Measurements from ENCODE around the gene PCA3. TPM values are rescaled to one million over a fixed set of nuclear protein-coding genes. Genes with fewer than 3 reads are reported as not detected.
"Not testable (repeated sequence)": the region's sequence is repeated elsewhere in the genome, so short reads cannot be mapped to it uniquely, and the experiment has no call there.

Gene PCA3
- total RNA-seq, 2 experiments from 2014 or later: not detected

DNA sequence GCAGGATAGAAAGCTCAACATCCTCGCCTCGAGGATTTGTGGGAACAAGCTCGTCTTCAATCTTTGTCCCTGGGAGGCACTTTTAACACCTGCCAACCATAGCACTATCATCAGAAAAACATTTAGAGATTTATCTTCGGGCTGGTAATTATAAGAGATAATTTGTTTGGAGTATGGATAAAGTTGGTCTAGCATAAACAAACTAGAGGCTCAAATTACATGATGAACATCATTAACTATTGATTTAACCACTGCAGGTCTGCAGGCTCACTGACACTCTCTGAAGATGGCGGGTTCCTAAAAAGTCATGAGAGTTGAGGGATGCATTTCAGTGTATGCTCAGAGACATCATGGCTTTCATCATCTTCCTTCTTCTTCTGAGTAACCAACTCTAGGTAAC, 25.8 kb upstream of the PCA3 start:
- H3K36me3 ChIP-seq (ENCODE audit: insufficient read depth, low read length): no peaks in the 10 kb centered on the region
- Mint-ChIP-seq H3K4me1 (ENCODE audit: low read depth) (no peaks in the 10 kb centered on the region), H3K9me3 (no peaks in the 10 kb centered on the region), H3K27ac (no peak overlapping the region), H3K4me3 (no peak overlapping the region), H3K27me3 (peaks cover 18% of the 10 kb centered on the region), H3K36me3 (ENCODE audit: low read depth) (no peaks in the 10 kb centered on the region)
- H3K4me1 ChIP-seq (ENCODE audit: insufficient read depth, low read length): no peaks in the 10 kb centered on the region
- TF ChIP-seq, protein P1, sequence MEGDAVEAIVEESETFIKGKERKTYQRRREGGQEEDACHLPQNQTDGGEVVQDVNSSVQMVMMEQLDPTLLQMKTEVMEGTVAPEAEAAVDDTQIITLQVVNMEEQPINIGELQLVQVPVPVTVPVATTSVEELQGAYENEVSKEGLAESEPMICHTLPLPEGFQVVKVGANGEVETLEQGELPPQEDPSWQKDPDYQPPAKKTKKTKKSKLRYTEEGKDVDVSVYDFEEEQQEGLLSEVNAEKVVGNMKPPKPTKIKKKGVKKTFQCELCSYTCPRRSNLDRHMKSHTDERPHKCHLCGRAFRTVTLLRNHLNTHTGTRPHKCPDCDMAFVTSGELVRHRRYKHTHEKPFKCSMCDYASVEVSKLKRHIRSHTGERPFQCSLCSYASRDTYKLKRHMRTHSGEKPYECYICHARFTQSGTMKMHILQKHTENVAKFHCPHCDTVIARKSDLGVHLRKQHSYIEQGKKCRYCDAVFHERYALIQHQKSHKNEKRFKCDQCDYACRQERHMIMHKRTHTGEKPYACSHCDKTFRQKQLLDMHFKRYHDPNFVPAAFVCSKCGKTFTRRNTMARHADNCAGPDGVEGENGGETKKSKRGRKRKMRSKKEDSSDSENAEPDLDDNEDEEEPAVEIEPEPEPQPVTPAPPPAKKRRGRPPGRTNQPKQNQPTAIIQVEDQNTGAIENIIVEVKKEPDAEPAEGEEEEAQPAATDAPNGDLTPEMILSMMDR (IDR thresholded peaks at IDR 0.05): no peak
- H3K9me3 ChIP-seq (ENCODE audit: control insufficient read depth in 1 of 2, insufficient read depth in 1 of 2, low read length in 2 of 2): no peaks in the 10 kb centered on the region
- ChIA-PET POLR2A (no interaction called here), CTCF (no interaction called here)
- ATAC-seq (ENCODE audit: poor library complexity) (no peak), DNase-seq (no peak)
- H3K27ac ChIP-seq (ENCODE audit: low read depth in 1 of 2, low read length in 2 of 2): no peak overlapping the region
- intact Hi-C loops (cut with DNase I, micrococcal nuclease): no loop called here
- H3K27me3 ChIP-seq (ENCODE audit: control insufficient read depth in 1 of 2, insufficient read depth in 2 of 2, low read length in 2 of 2): peaks cover 0 to 4% of the 10 kb centered on the region in 2 experiments
- H3K4me3 ChIP-seq (ENCODE audit: low read length): no peak overlapping the region

DNA sequence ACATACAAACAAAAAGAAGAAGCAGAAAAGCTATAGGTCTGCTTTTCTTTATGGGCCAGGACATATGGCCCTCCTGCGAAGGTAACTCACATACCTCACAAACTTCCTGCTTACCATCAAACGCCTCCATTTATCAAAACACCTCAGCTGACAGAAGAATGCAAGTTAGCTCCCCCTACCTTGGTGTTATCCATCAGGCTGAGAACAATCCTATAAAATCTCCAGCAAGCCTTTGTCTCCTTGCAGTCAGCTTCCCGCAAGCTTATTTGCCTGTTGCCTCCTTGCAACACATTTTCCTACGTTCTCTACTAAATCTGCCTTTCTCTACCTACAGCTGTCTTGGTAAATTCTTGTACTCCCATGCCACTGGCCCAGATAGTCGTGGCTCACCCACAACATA, 22.7 kb upstream of the PCA3 start:
- Mint-ChIP-seq H3K4me3 (no peak overlapping the region), H3K27ac (no peak overlapping the region)

DNA sequence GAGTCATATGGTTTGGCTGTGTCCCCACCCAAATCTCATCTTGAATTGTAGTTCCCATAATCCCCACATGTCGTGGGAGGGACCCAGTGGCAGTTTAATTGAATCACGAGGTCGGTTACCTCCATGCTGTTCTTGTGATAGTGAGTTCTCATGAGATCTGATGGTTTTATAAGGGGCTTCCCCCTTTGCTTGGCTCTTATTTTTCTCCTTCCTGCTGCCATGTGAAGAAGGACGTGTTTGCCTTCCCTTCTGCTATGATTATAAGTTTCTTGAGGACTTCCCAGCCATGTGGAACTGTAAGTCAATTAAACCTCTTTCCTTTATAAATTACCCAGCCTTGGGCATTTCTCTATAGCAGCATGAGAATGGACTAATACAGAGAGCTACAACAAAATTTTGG, 21.3 kb upstream of the PCA3 start:
- H3K4me3 Mint-ChIP-seq; H3K36me3 Mint-ChIP-seq (ENCODE audit: low read depth); intact Hi-C loops (cut with DNase I, micrococcal nuclease); H3K27me3 Mint-ChIP-seq; H3K4me1 Mint-ChIP-seq (ENCODE audit: low read depth); H3K27me3 ChIP-seq (ENCODE audit: control insufficient read depth in 1 of 2, insufficient read depth in 2 of 2, low read length in 2 of 2); H3K27ac ChIP-seq (ENCODE audit: low read depth in 1 of 2, low read length in 2 of 2); CTCF ChIA-PET; H3K4me1 ChIP-seq (ENCODE audit: insufficient read depth, low read length); POLR2A ChIA-PET; H3K9me3 ChIP-seq (ENCODE audit: control insufficient read depth in 1 of 2, insufficient read depth in 1 of 2, low read length in 2 of 2); DNase-seq; H3K9me3 Mint-ChIP-seq; H3K4me3 ChIP-seq (ENCODE audit: low read length); H3K36me3 ChIP-seq (ENCODE audit: insufficient read depth, low read length); H3K27ac Mint-ChIP-seq; ATAC-seq (ENCODE audit: poor library complexity): not testable (repeated sequence)

More for the DNA sequence above, 22.7 kb upstream of the PCA3 start:
- H3K9me3 Mint-ChIP-seq: peaks cover 3% of the 10 kb centered on the region
- no peak overlapping the region for H3K27ac ChIP-seq (ENCODE audit: low read depth in 1 of 2, low read length in 2 of 2)
- ChIA-PET POLR2A (no interaction called here), CTCF (no interaction called here)
- H3K27me3 Mint-ChIP-seq: peaks cover 9% of the 10 kb centered on the region
- no peaks in the 10 kb centered on the region for H3K4me1 Mint-ChIP-seq (ENCODE audit: low read depth)
- no peaks in the 10 kb centered on the region for H3K4me1 ChIP-seq (ENCODE audit: insufficient read depth, low read length)
- H3K27me3 ChIP-seq (ENCODE audit: control insufficient read depth in 1 of 2, insufficient read depth in 2 of 2, low read length in 2 of 2): no peaks in the 10 kb centered on the region
- peaks cover 0 to 4% of the 10 kb centered on the region in 2 experiments for H3K9me3 ChIP-seq (ENCODE audit: control insufficient read depth in 1 of 2, insufficient read depth in 1 of 2, low read length in 2 of 2)
- intact Hi-C loops (cut with DNase I, micrococcal nuclease): no loop called here
- H3K36me3 Mint-ChIP-seq (ENCODE audit: low read depth): no peaks in the 10 kb centered on the region
- ATAC-seq (ENCODE audit: poor library complexity): no peak
- no peak overlapping the region for H3K4me3 ChIP-seq (ENCODE audit: low read length)
- H3K36me3 ChIP-seq (ENCODE audit: insufficient read depth, low read length): no peaks in the 10 kb centered on the region
- DNase-seq: no peak
- TF ChIP-seq, protein P1 (IDR thresholded peaks at IDR 0.05): no peak

DNA sequence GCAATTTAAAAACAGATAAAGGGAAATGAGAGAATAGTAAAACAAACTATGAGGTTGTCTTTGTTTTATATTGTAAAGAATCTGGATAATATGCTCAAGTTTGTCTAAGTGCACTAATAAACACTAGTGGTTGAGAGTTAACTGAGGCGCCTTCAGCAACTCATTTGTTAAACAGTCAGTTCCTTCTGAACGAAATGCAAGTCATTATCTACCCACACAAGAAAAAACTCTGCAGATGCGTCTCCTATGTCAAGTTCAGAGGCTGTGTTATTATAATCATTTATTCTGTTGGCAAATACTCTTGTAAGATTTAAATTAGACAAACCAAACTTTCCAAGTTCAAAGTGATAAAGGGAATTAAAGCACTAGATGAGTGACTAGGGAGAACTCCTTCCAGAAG, 20.3 kb upstream of the PCA3 start:
- ATAC-seq (ENCODE audit: poor library complexity) (no peak), DNase-seq (no peak)
- intact Hi-C loops (cut with DNase I, micrococcal nuclease): no loop called here
- Histone ChIP-seq H3K36me3 (ENCODE audit: insufficient read depth, low read length) (no peaks in the 10 kb centered on the region), H3K4me1 (ENCODE audit: insufficient read depth, low read length) (no peaks in the 10 kb centered on the region), H3K27ac (ENCODE audit: low read depth in 1 of 2, low read length in 2 of 2) (no peak overlapping the region), H3K4me3 (ENCODE audit: low read length) (no peak overlapping the region), H3K9me3 (ENCODE audit: control insufficient read depth in 1 of 2, insufficient read depth in 1 of 2, low read length in 2 of 2) (peaks cover 0 to 4% of the 10 kb centered on the region in 2 experiments), H3K27me3 (ENCODE audit: control insufficient read depth in 1 of 2, insufficient read depth in 2 of 2, low read length in 2 of 2) (no peaks in the 10 kb centered on the region)
- Mint-ChIP-seq H3K36me3 (ENCODE audit: low read depth) (no peaks in the 10 kb centered on the region), H3K9me3 (peaks cover 3% of the 10 kb centered on the region), H3K4me1 (ENCODE audit: low read depth) (no peaks in the 10 kb centered on the region), H3K27me3 (peaks cover 4% of the 10 kb centered on the region), H3K27ac (no peak overlapping the region), H3K4me3 (no peak overlapping the region)
- POLR2A ChIA-PET: interaction anchor here (0.6 kb wide), 1 partner anchor 1049 kb away, joined by 4 read pairs; no protein-coding TSS in a partner anchor
- TF ChIP-seq, protein P1 (IDR thresholded peaks at IDR 0.05): no peak
- CTCF ChIA-PET: no interaction called here
